Stomach (tissue), 9 donors: Measurements from ENCODE around the gene GEMIN8. TPM values are rescaled to one million over a fixed set of nuclear protein-coding genes. Genes with fewer than 3 reads are reported as not detected.

Source experiments
- DNase-seq, 2 donors: peaks; one replicate each; pipeline versions ENCODE4 v3.0.0 to v3.0.0-alpha.2; 2013 to 2019
- H3K27ac ChIP-seq, 5 donors: fragments of 200-600 bp in 4 of 5; sonication (generic) in 4 of 5; one replicate each; pipeline ENCODE4 v1.5.1; 2013 to 2019; ENCODE audit warnings: mild to moderate bottlenecking in 1 of 5, moderate library complexity in 1 of 5
- H3K27me3 ChIP-seq, 3 donors: fragments of 200-600 bp; sonication (generic); one replicate each; pipeline ENCODE4 v1.5.1; 2017 to 2019; ENCODE audit warnings: mixed run types in 1 of 3
- H3K36me3 ChIP-seq, 4 donors: fragments of 200-600 bp; sonication (generic); 1 replicate in 3 of 4; 2 replicates in 1 of 4; pipeline ENCODE4 v1.5.1; 2016 to 2019
- H3K4me1 ChIP-seq, 4 donors: fragments of 200-600 bp; sonication (generic); one replicate each; pipeline ENCODE4 v1.5.1; 2016 to 2019
- H3K4me3 ChIP-seq, 4 donors: fragments of 200-600 bp; sonication (generic) in 3 of 4; one replicate each; pipeline ENCODE4 v1.5.1; 2016 to 2019; ENCODE audit warnings: mild to moderate bottlenecking in 1 of 4
- H3K9me3 ChIP-seq, 4 donors: fragments of 200-600 bp; sonication (generic); one replicate each; pipeline ENCODE4 v1.5.1; 2016 to 2019
- CTCF ChIP-seq, 7 experiments: fragments of 450-650 bp in 4 of 7; fragments of 200-600 bp in 3 of 7; sonication (generic) in 3 of 7; IDR thresholded peaks; one replicate each; pipeline ENCODE4 v1.5.1; 2016 to 2019; ENCODE audit warnings: antibody characterized with exemption in 7 of 7, control low read depth in 2 of 7, mild to moderate bottlenecking in 1 of 7
- EP300 ChIP-seq: sonication (generic); formaldehyde crosslinking; IDR thresholded peaks from one replicate; pipeline ENCODE4 v1.6.1; 2017; ENCODE audit warnings: antibody characterized with exemption
- POLR2A ChIP-seq, 4 donors: fragments of 450-650 bp; IDR thresholded peaks; one replicate each; pipeline ENCODE4 v1.6.1; 2016; ENCODE audit warnings: antibody characterized with exemption in 4 of 4, control low read depth in 2 of 4, mild to moderate bottlenecking in 1 of 4, moderate library complexity in 1 of 4
- POLR2AphosphoS5 ChIP-seq, 3 donors: sonication (generic); formaldehyde crosslinking; IDR thresholded peaks; one replicate each; pipeline ENCODE4 v1.6.1; 2016; ENCODE audit warnings: antibody characterized with exemption in 3 of 3
- WGBS, 5 donors: extraction: QIAGEN DNeasy Blood & Tissue Kit in 3 of 5; methylation state at CpG; one replicate each; pipeline versions ENCODE4 v1.1.5 to v1.1.7; 2013 to 2018; 5-methylcytosine and 5-hydroxymethylcytosine counted together
- intact Hi-C: fragments of 100-400 bp; cut with DNase I; formaldehyde crosslinking; loops from one replicate; pipeline ENCODE4 v1.15.1; 2023; ENCODE audit warnings: low total_unique reads
- polyA plus RNA-seq, 3 donors: library from polyadenylated mRNA; stranded (reverse); fragments of 200-250 nt; gene quantifications; one replicate each; pipeline ENCODE4 v1.2.3, GENCODE V29; 2013
- total RNA-seq, 5 donors: library from RNA; depleted of rRNA; stranded (reverse); fragments of >200 nt; gene quantifications; one replicate each; pipeline versions ENCODE4 v1.1.0 to v1.2.3, GENCODE V29; 2014 to 2016
- donor health status: healthy with polysubstance abuse.
- donor health status: Bipolar disorder and iron deficiency.
- donor health status: healthy.

The GEMIN8 gene
- total and polyA plus RNA-seq, 8 donors: 4.3 to 33.5 (median 14.7) TPM

DNA sequence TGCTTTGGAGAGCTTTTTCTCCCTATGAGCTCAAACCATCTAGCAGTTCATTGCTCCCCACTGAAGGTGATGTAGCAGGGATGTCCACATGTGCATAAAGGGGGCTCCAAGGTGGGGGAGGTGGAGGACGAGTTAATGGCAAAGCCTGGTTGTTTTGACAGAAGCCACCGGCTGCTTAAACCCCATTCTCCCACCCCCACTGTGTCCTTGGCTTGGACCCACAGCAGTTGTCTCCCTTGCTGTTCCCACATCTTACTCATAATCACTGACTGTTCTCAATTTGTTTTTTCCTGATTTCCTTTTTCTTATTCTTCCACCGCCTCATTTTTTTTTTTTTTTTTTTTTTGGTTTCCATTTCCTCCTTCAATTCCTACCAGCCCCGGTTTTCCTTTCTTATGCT lies 72.7 kb downstream of the GEMIN8 start:
- no peak for TF ChIP-seq EP300
- TF ChIP-seq POLR2A (IDR thresholded peaks at IDR 0.05): no peak
- TF ChIP-seq CTCF (IDR thresholded peaks at IDR 0.05): no peak
- TF ChIP-seq POLR2AphosphoS5 (IDR thresholded peaks at IDR 0.05): no peak
- no peak for DNase-seq
- no peaks in the 10 kb centered on the region for H3K4me1 ChIP-seq
- no peak overlapping the region for H3K4me3 ChIP-seq
- no peaks in the 10 kb centered on the region for H3K36me3 ChIP-seq
- 68 to 100% (median 72%) methylated on average over 1 to 4 of the region's 4 CpGs for WGBS, 5 donors
- H3K9me3 ChIP-seq: no peaks in the 10 kb centered on the region
- H3K27ac ChIP-seq: no peak overlapping the region
- intact Hi-C loops: no loop called here
- H3K27me3 ChIP-seq: no peaks in the 10 kb centered on the region

Other genes starting within 250 kb of the GEMIN8 start
- gene GPM6B, start 212.8 kb downstream of the GEMIN8 start, total RNA-seq: 10 to 100 TPM in 4 of 5 donors, under 1 TPM in 1; 0.29 to 67.9 (median 11.2) TPM
- 1 to 10 TPM; 1.1 to 5.8 (median 3.1) TPM for gene GPM6B, start 212.8 kb downstream of the GEMIN8 start, polyA plus RNA-seq